Activated naive CD4-positive, alpha-beta T cell (primary cell): Measurements from ENCODE around the gene TGFBR3L.
"Not testable (repeated sequence)": the region's sequence is repeated elsewhere in the genome, so short reads cannot be mapped to it uniquely, and the experiment has no call there.

Source experiments
- DNase-seq, 4 experiments: peaks; one replicate each; lab custom pipeline; 2025; lab: John Stamatoyannopoulos, UW

Gene TGFBR3L

GRCh38 chr19:7961082-7961481 lies 46.5 kb downstream of the TGFBR3L start:
- DNase-seq = not testable (repeated sequence)

DNA sequence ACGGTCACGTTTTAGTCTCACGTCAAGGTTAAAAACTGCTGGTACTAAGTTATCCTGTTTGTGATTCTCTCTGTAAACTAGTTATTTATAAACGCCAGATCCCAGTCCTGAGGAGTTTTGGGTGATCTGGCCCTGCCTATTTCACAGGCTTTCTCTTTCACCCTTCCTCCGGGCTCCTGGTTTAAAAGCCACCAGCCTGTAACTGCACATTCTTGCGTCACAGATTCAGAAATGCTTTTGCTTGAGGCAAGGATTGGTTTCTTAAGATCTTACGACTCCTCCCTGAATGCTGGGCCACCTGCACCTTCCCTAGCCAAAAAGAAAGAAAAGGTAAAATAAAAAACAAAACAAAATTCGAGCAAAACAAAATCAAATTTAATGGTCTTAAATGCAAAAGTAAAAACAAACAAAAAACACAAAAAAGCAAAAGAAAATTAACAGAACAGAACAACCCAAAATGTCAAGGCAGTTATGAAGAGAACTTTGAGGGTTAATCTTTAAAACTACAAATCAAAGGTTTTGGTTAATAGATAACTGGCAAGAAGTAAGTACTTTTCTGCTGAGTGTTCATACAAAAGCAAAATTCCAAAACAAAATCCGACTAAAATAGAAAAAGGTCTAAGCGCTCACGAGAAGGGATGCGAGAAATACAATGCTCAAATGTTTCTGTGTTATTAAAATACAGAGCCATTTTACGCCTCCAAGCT lies 47.4 kb downstream of the TGFBR3L start:
- no peak for DNase-seq

DNA sequence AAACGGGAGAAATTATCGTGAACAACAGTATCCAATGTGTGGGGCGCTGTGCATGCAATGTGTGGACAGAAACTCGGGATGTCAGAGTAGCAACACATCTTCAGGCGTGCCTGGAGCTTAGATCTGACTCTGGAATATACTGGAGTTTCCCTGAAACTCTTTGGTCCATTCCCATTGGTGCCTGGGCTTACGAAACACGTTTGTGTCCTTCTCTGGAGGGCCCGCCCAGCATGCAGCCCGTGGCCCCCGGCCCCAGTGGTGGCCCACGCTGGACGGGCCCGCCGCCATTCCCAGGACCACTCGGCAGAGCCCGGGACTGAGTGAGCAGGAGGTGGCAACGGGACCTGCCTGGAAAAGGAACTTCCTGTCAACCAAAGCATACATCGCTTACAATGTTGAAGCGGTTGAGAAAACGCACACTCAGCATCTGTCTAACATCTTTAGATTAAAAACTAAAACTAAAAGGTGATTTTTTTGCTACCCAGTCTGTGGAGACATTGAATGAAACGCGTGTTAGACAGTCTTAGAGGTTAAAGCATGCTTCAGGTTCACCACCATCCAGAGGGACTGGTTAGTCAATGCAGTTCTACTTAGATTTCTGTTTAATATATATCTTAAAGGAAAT lies 48.1 kb downstream of the TGFBR3L start:
- DNase-seq = no peak

DNA sequence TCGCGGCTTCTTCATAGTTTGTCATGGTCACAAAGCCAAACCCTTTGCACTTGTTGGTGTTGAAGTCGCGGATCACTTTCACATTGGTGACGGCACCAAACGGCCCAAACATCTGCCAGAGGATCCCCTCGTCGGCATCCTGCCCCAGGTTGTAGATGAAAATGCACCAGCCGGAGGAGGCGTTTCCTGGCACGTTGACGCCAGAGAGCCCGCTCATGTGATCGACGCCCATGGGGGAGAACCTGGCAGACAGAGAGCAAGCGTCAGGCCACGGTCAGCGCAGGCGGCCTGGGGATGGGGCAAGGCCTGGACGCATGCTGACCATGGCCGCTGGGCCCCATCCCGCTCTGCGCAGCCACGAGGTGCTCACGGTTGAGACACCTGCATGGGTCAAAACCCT lies 48.9 kb downstream of the TGFBR3L start:
- DNase-seq = no peak

DNA sequence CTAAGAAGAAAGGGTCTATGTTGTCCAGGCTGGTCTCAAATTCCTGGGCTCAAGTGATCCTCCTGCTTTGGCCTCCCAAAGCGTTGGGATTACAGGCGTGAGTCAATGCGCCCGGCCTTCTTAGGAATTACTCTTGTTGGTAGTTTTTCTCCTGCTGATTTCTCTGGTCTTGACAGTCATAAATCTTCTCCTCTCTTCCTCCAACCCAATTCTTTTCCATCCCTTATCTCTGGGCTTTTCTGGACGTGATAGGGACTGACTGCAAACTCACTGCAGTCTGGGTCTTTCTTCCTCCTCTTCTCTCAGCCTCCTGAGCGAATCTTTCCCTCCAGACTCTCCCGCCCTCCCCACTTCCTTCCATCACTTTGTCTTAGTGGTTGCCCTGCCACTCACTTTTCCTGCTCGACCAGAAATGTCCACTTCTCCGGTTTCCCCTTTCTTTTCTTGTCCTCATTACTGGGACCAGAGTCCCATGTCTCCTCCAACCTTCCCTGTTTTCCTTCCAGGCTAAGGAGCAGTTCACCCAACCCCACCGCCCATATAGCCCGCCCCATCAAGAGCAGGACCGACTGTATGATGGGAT lies 50.7 kb downstream of the TGFBR3L start:
- DNase-seq = no peak

GRCh38 chr19:7965921-7966665 lies 51.5 kb downstream of the TGFBR3L start:
- DNase-seq = no peak

DNA sequence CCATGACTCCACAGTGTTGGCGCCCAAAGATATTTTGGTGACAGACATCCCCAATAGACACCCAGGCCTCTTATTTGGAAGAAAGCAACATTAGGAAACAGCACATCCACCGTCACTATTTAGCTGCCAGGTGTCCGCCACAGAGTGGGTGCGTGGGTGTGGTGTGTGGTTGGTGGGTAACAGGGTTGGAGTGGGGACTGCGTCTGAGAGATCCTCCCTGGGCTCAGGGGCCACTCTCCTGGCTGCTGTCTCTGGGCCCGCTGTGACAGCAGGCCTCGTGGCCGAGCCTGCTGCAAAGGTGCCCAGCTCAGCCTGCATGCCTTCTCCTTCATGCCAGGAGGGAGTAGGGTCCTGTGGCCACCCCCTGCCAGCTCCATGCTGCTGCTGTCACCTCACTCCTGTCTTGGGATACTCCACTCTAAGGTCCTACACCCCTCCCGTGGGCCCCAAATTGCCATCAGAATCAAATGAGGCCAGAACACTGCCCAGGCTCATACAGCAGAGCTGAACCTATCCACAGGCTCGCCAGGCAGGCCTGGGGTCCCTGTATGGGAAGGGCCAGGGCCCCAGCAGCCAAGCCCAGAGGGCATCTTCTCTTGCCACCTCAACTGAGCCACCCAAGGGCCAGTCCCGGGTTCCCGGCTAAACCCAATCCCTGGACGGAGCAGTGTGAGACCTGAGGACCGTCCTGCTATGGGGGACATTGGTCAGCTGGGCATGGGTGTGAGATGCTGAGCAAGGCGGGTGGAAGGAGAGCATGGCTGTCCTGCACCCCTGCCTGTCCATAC lies 53.6 kb downstream of the TGFBR3L start:
- DNase-seq = no peak
